Measurements from ENCODE around the gene RBBP8. TPM values are rescaled to one million over a fixed set of nuclear protein-coding genes. Genes with fewer than 3 reads are reported as not detected.

The RBBP8 gene
- total and polyA plus RNA-seq, 4 donors = 6.5 to 9.8 (median 7.4) TPM

DNA sequence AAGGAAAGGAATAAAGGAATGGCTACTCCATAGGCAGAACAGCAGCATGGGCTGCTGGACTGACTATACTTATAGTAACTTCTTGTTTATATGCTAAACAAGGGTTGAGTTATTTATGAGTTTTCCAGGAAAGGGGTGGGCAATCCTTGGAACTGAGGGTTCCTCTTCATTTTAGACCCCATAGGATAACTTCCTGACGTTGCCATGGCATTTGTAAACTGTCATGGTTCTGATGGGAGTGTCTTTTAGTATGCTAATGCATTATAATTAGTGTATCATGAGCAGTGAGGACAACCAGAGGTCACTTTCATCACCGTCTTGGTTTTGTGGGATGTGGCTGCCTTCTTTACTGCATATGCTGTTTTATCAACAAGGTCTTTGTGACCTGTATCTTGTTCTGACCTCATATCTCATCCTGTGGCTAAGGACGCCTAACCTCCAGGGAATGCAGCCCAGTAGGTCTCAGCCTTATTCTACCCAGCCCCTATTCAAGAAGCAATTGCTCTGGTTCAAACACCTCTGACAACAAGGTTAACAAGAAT lies 103.6 kb downstream of the RBBP8 start (continued):
- TF ChIP-seq, protein P1, sequence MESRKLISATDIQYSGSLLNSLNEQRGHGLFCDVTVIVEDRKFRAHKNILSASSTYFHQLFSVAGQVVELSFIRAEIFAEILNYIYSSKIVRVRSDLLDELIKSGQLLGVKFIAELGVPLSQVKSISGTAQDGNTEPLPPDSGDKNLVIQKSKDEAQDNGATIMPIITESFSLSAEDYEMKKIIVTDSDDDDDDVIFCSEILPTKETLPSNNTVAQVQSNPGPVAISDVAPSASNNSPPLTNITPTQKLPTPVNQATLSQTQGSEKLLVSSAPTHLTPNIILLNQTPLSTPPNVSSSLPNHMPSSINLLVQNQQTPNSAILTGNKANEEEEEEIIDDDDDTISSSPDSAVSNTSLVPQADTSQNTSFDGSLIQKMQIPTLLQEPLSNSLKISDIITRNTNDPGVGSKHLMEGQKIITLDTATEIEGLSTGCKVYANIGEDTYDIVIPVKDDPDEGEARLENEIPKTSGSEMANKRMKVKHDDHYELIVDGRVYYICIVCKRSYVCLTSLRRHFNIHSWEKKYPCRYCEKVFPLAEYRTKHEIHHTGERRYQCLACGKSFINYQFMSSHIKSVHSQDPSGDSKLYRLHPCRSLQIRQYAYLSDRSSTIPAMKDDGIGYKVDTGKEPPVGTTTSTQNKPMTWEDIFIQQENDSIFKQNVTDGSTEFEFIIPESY (IDR thresholded peaks at IDR 0.05) = no peak
- no peak for TF ChIP-seq RXRA (IDR thresholded peaks at IDR 0.05)

DNA sequence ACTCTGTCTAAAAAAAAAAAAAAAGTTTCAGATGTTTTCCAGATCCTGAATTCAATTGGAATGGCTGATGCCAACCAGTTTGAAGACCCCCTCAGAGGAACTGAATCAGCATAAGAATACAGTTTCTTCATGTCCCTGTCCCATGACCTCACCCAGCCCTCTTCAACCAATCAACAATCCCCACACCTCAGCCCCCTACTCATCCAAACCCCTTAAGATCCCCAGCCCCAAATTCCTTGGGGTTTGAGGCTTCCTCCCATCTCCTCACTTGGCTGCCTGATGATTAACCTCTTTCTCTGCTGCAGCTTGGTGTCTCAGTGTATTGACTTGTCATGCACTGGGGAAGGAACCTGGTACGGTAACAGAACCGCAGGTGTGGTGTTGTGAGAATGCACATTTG lies 104.5 kb downstream of the RBBP8 start:
- Histone ChIP-seq H3K36me3 (ENCODE audit: control insufficient read depth in 4 of 4, insufficient read depth in 3 of 4, low read depth in 1 of 4, low read length in 3 of 4) (no peaks in the 10 kb centered on the region), H3K4me1 (ENCODE audit: control insufficient read depth in 4 of 4, insufficient read depth in 4 of 4, low read length in 3 of 4) (no peaks in the 10 kb centered on the region), H3K27ac (ENCODE audit: low read depth in 1 of 2, low read length in 2 of 2) (no peak overlapping the region), H3K9ac (ENCODE audit: low read depth in 1 of 2, low read length in 2 of 2) (no peak overlapping the region), H3K9me3 (ENCODE audit: control insufficient read depth in 4 of 4, low read length in 3 of 4) (no peaks in the 10 kb centered on the region), H3K4me3 (ENCODE audit: low read depth in 1 of 3, low read length in 3 of 3) (no peak overlapping the region), H3K27me3 (ENCODE audit: control insufficient read depth in 4 of 4, insufficient read depth in 4 of 4, low read length in 3 of 4) (no peaks in the 10 kb centered on the region)
- WGBS = 90% methylated on average over 2 of the region's 2 CpGs
- DNase-seq (ENCODE audit: low spot score) = no peak
- TF ChIP-seq FOXA2 (IDR thresholded peaks at IDR 0.05) (no peak), SP1 (IDR thresholded peaks at IDR 0.05) (no peak), EGR1 (IDR thresholded peaks at IDR 0.05; ENCODE audit: low read depth in 2 of 2) (no peak), REST (IDR thresholded peaks at IDR 0.05) (no peak), TAF1 (conservative IDR thresholded peaks at IDR 0.05) (no peak), MAX (IDR thresholded peaks at IDR 0.05) (no peak), FOXA1 (IDR thresholded peaks at IDR 0.05) (no peak), HNF4A (conservative IDR thresholded peaks at IDR 0.05) (no peak), RXRA (IDR thresholded peaks at IDR 0.05) (no peak), RAD21 (IDR thresholded peaks at IDR 0.05) (no peak), HNF4G (IDR thresholded peaks at IDR 0.05) (no peak), YY1 (IDR thresholded peaks at IDR 0.05) (no peak)
- TF ChIP-seq, protein P2, sequence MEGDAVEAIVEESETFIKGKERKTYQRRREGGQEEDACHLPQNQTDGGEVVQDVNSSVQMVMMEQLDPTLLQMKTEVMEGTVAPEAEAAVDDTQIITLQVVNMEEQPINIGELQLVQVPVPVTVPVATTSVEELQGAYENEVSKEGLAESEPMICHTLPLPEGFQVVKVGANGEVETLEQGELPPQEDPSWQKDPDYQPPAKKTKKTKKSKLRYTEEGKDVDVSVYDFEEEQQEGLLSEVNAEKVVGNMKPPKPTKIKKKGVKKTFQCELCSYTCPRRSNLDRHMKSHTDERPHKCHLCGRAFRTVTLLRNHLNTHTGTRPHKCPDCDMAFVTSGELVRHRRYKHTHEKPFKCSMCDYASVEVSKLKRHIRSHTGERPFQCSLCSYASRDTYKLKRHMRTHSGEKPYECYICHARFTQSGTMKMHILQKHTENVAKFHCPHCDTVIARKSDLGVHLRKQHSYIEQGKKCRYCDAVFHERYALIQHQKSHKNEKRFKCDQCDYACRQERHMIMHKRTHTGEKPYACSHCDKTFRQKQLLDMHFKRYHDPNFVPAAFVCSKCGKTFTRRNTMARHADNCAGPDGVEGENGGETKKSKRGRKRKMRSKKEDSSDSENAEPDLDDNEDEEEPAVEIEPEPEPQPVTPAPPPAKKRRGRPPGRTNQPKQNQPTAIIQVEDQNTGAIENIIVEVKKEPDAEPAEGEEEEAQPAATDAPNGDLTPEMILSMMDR (IDR thresholded peaks at IDR 0.05; ENCODE audit: low read depth, low read length, missing input control) = no peak
- TF ChIP-seq, protein P1 (IDR thresholded peaks at IDR 0.05) = no peak
- TF ChIP-seq, protein P3, sequence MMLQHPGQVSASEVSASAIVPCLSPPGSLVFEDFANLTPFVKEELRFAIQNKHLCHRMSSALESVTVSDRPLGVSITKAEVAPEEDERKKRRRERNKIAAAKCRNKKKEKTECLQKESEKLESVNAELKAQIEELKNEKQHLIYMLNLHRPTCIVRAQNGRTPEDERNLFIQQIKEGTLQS (IDR thresholded peaks at IDR 0.05) = no peak

All from liver (tissue), 9 donors.